ENCODE data around the gene MAP2K2. TPM values are rescaled to one million over a fixed set of nuclear protein-coding genes. Genes with fewer than 3 reads are reported as not detected.
A peak's percentile ranks its signal among the peaks of the same experiment; 100 is the strongest.

Gene MAP2K2
- total RNA-seq, 1 experiment from 2014 or later, result 185 TPM

GRCh38 chr19:4108767-4109625 lies 14.9 kb downstream of the MAP2K2 start:
- ChIA-PET CTCF (no interaction called here), POLR2A (ENCODE audit: low non-redundant PET) (no interaction called here)
- Histone ChIP-seq H3K36me3 (ENCODE audit: insufficient read depth, low read length, poor library complexity, severe bottlenecking) (peaks cover 53% of the 10 kb centered on the region), H3K9me3 (ENCODE audit: low read depth, low read length, poor library complexity, severe bottlenecking) (no peaks in the 10 kb centered on the region), H3K4me1 (ENCODE audit: insufficient read depth, low read length, poor library complexity, severe bottlenecking) (no peaks in the 10 kb centered on the region), H3K4me3 (ENCODE audit: low read depth, low read length, poor library complexity, severe bottlenecking) (no peak overlapping the region), H3K27ac (ENCODE audit: low read depth, low read length, poor library complexity, severe bottlenecking) (no peak overlapping the region), H3K27me3 (replicated peaks; ENCODE audit: insufficient read depth, low read depth, low read length, poor library complexity) (no peaks in the 10 kb centered on the region)
- BruUV-seq (replicated peaks), result TSS peak; percentile 11
- intact Hi-C loops (cut with micrococcal nuclease; ENCODE audit: unreplicated experiment), result no loop called here
- no peak for DNase-seq (ENCODE audit: low spot score)
- no peak for TF ChIP-seq EZH2 (IDR thresholded peaks at IDR 0.05; ENCODE audit: borderline replicate concordance, low read depth, low read length, poor library complexity, severe bottlenecking)
- TF ChIP-seq, protein P1, sequence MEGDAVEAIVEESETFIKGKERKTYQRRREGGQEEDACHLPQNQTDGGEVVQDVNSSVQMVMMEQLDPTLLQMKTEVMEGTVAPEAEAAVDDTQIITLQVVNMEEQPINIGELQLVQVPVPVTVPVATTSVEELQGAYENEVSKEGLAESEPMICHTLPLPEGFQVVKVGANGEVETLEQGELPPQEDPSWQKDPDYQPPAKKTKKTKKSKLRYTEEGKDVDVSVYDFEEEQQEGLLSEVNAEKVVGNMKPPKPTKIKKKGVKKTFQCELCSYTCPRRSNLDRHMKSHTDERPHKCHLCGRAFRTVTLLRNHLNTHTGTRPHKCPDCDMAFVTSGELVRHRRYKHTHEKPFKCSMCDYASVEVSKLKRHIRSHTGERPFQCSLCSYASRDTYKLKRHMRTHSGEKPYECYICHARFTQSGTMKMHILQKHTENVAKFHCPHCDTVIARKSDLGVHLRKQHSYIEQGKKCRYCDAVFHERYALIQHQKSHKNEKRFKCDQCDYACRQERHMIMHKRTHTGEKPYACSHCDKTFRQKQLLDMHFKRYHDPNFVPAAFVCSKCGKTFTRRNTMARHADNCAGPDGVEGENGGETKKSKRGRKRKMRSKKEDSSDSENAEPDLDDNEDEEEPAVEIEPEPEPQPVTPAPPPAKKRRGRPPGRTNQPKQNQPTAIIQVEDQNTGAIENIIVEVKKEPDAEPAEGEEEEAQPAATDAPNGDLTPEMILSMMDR (conservative IDR thresholded peaks at IDR 0.05; ENCODE audit: low read depth, low read length), result no peak

- TF ChIP-seq, protein P1 (conservative IDR thresholded peaks at IDR 0.05; ENCODE audit: low read depth, low read length), result no peak
- no peak for TF ChIP-seq EZH2 (IDR thresholded peaks at IDR 0.05; ENCODE audit: borderline replicate concordance, low read depth, low read length, poor library complexity, severe bottlenecking)
- intact Hi-C loops (cut with micrococcal nuclease; ENCODE audit: unreplicated experiment), result no loop called here
- no peak for DNase-seq (ENCODE audit: low spot score)
- CTCF ChIA-PET, result no interaction called here
- peaks cover 33% of the 10 kb centered on the region for H3K36me3 ChIP-seq (ENCODE audit: insufficient read depth, low read length, poor library complexity, severe bottlenecking)
- no peak overlapping the region for H3K4me3 ChIP-seq (ENCODE audit: low read depth, low read length, poor library complexity, severe bottlenecking)
- no peaks in the 10 kb centered on the region for H3K4me1 ChIP-seq (ENCODE audit: insufficient read depth, low read length, poor library complexity, severe bottlenecking)
- no peaks in the 10 kb centered on the region for H3K27me3 ChIP-seq (replicated peaks; ENCODE audit: insufficient read depth, low read depth, low read length, poor library complexity)
- no peaks in the 10 kb centered on the region for H3K9me3 ChIP-seq (ENCODE audit: low read depth, low read length, poor library complexity, severe bottlenecking)
- POLR2A ChIA-PET (ENCODE audit: low non-redundant PET), result no interaction called here
- no peak overlapping the region for H3K27ac ChIP-seq (ENCODE audit: low read depth, low read length, poor library complexity, severe bottlenecking)
- no TSS peak for BruUV-seq (replicated peaks)
Observed at GRCh38 chr19:4103080-4103433, 20.9 kb downstream of the MAP2K2 start.

- H3K4me1 ChIP-seq (ENCODE audit: insufficient read depth, low read length, poor library complexity, severe bottlenecking), result no peaks in the 10 kb centered on the region
- H3K27ac ChIP-seq (ENCODE audit: low read depth, low read length, poor library complexity, severe bottlenecking), result no peak overlapping the region
- ChIA-PET CTCF (no interaction called here), POLR2A (ENCODE audit: low non-redundant PET) (no interaction called here)
- BruUV-seq (replicated peaks), result no TSS peak
- no peaks in the 10 kb centered on the region for H3K27me3 ChIP-seq (replicated peaks; ENCODE audit: insufficient read depth, low read depth, low read length, poor library complexity)
- H3K4me3 ChIP-seq (ENCODE audit: low read depth, low read length, poor library complexity, severe bottlenecking), result no peak overlapping the region
- peaks cover 38% of the 10 kb centered on the region for H3K36me3 ChIP-seq (ENCODE audit: insufficient read depth, low read length, poor library complexity, severe bottlenecking)
- no peak for DNase-seq (ENCODE audit: low spot score)
- intact Hi-C loops (cut with micrococcal nuclease; ENCODE audit: unreplicated experiment), result no loop called here
- no peaks in the 10 kb centered on the region for H3K9me3 ChIP-seq (ENCODE audit: low read depth, low read length, poor library complexity, severe bottlenecking)
- TF ChIP-seq, protein P1 (conservative IDR thresholded peaks at IDR 0.05; ENCODE audit: low read depth, low read length), result no peak
- TF ChIP-seq EZH2 (IDR thresholded peaks at IDR 0.05; ENCODE audit: borderline replicate concordance, low read depth, low read length, poor library complexity, severe bottlenecking), result no peak
Observed at GRCh38 chr19:4102339-4103079, 21.4 kb downstream of the MAP2K2 start.
